ENCODE measurements around the gene ETV5.

The ETV5 gene

DNA sequence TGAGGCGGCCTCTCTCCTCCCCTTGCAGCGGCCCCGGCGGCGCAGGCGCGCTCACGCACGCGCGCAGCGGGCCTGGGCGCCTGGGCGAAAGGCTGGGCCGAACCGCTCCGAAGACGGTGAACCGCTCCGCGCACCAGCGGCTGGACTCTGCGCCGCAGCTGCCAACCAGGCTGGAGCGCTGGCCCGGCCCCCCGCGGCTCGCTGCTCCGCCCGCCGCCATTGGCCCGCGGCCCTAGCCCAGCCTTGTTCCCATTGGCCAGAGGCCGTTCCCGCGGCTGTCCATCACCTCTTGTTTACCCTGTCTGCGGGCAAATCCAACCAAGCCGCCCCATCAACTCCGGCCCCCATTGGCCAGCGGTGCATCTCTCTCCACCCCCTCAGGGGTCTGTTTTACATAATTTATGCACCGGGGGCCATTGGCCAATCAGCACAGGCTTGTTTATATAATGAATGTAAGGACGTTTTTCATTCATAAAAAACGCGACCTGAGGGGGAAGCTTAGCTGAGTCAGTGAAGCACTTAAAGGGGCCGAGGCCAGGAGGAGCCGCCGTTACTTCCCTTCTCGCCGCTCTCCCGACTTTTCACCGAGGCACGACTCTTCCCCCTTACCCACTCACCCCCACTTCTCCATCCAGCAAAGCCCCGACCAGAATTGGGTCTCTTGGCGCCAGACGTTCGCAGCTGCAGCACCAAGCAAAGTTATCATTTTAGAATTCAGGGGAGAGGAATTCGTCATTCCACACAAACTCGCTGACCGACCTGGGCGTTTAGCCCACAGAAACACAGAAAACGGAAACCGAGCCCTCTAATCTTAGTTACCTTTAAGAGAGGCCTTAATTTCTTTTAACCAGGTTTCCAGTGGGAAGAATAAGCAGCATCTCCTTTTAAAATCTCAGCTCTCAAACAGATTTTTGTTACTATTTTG lies at the start of gene ETV5:
ETV5 (minus strand) TSS at position 149 of the 925 bp plus-strand sequence. CDS start 3,221 bp downstream, outside the sequence.
- peak; percentile 88 for DNase-seq

DNA sequence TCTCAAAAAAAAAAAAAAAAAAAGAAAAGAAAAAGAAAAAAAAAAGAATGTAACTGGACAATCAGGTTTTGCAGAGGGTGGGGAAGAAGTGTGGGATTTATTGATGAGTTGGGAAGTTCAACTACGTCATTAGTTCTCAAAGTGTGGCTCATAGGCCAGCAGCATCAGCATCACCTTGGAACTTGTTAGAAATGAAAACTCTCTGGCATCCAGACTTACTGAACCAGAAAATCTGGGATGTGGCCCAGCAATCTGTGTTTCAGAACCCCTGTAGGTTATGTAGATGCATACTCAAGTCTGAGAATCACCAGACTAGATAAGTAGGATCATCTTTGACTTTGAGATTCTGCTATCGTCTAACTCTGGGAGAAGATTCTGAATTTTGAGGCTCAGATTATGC lies 45.8 kb upstream of the ETV5 start:
- no peak for DNase-seq

DNA sequence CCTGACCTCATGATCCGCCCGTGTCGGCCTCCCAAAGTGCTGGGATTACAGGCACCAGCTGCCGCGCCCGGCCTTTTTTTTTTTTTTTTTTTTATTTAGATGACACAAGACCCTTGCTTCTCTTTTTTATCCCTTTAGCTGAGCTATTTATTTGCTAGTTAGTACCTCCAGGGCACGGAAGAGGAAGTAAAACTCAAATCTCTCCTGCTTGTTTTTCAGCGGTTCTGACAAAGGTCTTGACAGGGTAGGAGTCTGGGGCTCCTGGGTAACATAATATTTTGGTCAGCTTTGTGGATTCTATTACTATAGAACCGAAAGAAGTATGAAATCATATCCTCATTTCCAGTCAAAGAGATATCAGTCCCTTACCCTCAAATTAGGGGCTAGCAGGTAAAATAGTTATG lies 44.0 kb upstream of the ETV5 start:
- DNase-seq, result no peak

DNA sequence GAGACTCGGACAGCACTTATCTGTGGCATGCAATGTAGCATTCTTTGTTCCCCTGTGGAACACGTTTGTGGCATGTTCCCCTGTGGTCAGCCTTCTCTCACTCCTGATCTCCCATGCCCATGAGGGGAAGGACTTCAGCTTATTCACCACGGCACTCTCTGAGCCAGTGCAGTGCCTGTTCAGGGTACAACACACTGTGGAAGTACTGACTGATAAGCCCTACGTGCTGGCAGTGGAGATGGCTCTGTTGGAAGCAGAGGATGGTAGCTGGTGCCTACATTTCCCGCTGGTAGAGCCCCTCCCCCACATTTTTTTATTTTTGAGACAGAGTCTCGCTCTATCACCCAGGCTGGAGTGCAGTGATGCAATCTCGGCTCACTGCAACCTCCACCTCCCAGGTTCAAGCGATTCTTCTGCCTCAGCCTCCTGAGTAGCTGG lies 43.5 kb upstream of the ETV5 start:
- DNase-seq, result no peak

DNA sequence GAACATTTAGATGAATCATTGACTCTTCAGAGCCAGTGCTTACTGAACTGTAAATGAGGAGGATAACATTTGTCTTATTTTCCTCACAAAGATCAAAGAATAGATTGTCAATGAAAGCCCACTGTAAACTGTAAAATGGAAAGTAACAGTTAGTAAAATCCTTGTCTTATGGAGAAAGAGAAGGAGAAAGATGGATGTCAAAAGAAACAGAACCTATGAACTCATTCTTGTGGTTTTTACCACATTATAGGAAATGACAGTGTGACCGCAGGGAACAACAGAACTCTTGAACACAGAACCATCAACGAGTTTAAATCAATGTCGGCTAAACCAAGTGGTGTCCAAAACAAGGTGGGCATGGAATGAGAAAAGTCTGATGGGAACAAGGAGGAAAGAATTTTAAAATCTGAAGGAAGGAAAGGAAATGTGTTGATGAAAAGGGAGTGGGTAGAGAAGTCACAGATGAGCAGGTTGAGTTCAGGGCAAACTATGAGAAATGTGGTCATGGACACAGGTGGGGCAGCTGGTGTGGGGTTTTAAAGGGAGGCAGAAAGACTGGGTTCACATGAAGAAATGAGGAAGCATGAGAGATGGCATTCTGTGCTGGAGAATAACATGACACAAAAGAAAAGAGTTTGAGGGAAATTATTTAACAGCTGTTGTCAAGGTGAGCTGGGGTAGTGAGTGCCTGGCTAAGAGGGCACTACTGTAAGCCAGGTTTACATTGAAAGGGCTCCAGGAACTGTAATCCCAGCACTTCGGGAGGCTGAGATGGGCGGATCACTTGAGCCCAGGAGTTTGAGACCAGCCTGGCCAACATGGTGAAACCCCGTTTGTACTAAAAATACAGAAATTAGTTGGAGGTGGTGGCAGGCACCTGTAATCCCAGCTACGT lies 42.4 kb upstream of the ETV5 start:
- no peak for DNase-seq

DNA sequence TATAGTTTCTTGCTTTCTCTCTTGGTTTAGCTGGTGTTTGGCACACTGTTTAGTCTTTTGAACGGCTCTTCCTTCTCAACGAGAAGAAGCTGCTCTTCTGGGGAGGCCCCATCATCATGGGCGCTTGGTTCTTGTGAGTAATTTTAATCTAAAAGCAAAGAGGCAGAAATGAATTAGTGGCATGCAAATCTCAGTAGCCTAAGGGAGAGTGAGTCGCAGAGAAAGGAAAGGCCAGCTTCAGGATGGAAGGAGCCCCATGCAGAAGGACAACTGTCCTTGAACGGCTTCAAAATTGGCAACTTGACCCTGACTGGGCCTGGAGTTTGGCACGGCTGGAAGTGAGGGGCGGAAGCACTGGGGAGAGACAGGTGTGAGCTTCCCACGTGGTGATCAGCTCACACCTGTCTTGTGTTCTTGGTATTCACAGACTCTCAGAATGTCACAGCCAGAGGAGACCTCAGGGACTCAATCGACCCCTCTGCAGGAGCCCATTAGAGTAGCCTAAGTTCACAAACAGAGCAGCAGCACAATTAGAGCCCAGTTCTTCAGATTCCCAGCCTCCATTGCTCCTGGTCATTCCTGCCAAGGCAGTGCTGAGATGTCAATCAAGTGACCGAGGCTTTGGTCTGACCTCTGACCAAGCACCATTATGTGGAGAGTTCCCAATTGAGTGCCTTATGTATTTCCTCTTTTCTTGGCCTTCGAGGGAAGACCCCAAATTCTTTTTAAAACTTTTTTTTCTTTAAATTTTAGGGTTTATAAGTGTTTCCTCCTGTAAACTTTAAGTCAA lies 41.3 kb upstream of the ETV5 start:
- DNase-seq, result no peak

DNA sequence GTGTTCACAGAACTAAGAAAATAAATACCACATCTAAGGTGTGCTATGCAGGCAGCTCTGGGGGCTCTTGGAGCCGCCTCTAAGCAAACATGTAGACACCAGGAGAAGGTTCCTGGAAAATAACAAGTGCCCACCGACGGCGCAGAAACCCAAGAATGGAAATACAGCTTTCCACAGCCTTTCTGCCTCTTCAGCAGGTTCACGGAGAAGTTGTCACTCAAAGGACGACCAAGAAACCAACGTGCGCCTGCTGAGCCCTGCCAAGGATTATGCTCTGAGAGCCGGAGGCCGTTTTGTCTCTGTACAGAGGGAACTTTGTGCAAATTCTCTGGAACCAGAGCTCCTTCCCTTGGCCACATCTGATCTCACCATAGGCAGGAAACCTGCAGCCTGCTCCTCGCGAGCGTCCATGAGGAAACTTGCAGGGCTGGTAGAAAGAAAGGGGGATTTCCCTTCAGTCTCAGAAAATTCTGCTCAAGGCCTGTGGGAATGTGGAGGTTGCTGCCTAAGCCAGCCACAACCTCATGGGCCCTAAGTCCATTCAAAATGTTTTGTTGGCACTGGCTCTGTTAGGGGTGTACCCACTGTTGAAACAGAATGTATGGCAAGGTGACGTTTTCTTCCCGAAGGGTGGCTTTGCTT lies 40.6 kb upstream of the ETV5 start:
- DNase-seq, result no peak

DNA sequence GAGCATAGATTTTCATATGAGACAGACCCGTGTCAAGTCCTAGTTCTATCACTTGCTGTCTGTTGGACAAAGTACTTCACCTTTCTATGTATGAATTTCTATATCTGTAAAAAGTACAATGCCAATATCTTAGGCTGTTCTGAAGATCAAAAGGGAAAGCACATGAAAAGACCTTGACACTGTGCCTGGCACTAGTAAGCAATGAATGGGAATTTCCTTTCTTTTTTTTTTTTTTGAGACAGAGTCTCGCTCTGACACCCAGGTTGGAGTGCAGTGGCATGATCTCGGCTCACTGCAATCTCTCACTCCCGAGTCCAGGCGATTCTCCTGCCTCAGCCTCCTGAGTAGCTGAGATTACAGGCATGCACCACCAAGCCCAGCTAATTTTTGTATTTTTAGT lies 35.4 kb upstream of the ETV5 start:
- no peak for DNase-seq

DNA sequence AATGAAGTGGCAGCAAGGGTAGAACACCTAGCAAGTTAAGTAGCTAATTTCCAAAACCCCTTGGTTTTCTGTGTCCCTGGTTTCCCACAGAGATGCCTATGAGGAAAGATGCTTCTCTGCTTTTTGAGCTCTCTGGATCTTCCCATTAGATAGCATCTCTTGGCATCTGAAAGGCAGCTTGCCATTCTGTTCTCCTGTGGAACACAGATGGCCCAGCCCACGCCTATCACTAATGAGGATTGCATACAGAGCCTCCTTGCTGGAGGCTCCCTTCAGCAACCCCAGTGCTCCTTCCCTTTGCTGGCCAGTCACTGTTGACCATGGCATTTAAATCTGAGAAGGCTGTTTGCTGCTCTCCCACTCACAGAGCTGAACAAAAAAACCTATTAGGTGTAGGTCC lies 34.4 kb upstream of the ETV5 start:
- no peak for DNase-seq

DNA sequence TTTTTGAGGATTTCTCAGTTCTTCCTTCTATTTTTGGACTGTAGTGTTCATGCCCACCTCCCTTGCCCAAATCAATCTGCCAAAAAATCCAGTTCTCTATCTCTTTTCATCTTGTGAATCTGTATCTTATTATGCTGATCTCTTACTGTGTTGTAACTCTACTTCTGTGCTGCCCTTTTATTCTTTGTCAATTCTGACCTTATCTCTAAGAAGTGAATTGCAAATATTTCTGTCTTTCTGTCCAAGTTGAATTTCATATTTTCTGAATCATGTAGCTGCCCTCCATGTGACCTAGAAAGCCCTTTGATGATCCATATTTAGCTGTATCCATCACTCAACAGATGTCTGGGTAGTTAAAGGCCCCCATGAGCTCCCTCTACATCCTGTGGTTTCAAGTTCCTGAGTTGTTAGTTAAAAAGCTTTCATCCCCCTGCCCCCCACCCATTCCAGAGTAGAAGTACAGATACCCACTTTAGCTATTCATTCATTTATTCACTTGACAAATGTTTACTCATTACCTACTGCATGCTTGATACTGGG lies 33.6 kb upstream of the ETV5 start:
- DNase-seq, result no peak

DNA sequence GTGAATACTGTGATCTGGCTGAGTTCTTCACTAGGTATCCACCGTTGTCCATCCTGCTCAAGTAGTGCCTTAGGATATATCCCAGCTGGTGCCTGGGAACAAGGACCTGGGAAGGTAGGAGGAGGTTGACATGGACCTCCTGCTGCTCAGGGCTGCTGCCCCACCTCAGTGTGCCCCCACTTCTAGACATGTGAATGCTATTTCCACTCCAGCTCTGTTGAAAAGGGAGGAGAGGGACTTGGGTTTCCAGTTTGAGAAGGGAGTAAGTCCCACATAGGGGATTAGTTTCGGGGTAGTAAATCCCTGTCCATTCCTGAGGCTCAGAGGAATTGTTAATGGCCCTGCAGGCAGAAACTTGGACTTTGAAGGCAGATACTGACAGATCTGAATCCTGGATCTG lies 32.9 kb upstream of the ETV5 start:
- no peak for DNase-seq

DNA sequence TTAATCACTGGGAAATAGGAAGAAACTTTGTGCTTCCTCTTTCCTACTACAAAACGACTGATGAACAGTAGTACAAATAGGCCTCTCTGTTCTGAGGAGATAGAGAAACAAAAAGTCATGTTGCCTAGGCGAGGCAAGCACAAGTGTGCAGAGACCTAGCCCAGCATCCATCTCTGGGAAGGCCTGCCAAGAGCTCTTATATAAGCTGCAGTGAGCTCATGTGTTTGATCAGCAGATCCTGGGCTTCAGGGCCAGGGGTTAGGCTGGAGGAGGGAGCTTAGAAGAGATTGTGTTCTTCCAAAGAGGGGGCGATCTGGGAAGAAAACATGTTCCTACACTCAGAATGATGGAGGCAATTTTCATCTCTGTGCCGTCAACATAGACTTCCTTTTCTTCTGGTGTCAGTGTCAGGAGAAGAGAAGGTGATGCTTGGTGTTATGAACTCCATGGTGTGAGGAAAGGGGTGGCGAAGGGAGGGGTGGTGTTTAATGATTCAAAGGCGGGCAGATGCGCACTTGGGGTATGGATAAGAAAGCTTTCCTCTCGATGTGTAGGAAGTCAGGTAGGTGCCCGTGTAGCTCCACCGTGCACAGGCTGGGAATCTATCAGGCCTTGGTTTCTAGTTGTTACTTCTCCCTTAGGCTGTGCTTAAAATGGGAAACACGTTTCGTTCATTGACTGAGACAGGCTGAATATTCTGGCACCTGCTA lies 29.5 kb upstream of the ETV5 start:
- no peak for DNase-seq

DNA sequence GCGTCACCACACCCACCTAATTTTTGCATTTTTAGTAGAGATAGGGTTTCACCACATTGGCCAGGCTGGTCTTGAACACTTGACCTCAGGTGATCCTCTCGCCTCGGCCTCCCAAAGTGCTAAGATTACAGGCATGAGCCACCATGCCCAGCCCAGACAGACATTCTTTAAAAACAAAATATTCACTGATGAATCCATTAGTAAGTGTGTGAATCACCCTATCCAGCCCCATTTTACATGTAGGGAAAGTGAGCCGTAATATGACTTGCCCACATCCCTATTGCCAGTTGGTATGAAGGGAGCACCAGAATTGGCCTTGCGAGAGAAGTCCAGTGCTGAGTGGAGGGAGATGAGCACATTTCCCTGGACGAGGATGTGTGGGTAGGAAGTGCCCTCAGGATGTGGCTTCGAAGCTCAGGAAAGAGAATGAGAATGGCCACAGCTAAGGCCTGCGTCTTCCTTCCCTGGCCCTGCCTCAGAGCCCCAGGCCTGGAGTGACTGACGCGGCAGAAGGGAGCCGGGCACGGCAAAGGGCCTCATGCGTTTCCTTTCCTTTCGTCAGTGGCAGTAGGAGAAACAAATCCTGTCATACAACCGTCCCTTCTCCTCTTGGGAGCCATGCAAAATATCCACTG lies 28.3 kb upstream of the ETV5 start:
- no peak for DNase-seq

DNA sequence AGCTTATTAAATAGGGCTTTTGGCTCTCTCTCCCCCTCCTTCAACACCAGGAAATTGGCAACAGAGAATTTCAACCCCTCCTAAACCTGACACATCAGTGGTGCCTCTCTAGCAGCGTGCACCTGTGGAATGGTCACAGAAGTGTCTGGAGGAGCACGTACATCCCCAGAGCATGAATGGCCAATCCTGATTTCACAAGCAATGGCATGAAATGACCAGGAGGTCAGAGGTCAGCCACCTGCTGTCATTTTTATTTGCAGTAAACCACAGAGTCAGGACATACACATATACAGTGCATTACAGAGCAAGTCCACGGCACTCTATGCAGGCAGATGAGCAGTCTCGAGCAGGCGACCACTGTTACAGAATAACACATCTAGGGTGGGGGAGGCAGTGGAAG lies 25.1 kb upstream of the ETV5 start:
- DNase-seq, result no peak

DNA sequence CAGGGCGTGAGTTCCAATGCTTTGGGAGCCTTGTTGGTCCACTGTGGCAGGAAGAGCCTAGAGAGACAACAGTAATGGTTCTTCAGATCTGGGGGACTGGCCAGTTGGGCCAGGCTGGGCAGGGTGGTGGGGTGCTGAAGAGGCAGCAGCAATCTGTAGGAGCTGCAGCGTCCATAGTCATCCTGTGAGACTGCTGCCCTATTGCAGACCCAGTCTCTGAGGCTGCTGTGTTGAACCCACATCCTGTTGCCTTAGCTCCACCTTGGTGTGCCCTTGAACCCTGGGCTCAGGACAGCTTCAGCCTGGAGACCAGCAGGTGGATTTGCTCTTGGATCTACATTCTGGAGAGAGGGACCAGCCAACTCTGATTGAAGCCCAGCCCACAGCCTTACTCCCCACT lies 23.6 kb upstream of the ETV5 start:
- DNase-seq, result no peak

DNA sequence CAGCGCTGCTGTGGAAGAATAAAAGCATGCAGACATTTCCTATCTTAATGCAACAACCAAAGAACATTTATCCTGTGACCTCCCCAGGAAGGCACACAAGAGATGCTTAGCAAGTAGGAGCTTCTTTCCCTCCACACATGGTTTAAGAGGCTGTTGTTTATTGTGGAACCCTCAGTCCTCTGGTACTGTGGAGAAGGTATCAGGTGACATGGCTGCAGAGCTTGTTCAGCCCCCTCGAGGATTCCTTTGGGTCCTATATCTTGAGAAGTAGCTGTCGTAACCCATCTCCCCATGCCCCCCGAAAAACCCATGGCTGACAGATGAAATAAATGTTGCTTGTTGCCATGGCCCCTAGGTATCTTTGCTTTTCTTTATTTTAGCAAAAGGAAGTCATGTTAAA lies 20.3 kb upstream of the ETV5 start:
- DNase-seq, result no peak

DNA sequence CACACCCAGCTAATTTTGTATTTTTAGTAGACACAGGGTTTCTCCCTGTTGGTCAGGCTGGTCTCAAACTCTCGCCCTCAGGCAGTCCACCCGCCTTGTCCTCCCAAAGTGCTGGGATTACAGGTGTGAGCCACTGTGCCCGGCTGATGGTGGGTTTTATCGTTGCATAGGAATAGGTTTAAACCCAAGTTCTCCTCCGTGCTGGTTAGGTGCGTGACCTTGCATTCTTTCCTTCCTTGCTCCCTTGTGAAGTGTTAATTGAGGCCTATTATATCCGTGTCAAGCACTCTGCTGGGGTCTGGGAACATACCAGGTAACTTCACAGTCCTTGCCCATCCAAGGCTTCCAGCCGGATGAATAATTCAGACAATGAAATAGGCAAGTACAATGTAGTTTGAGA lies 19.3 kb upstream of the ETV5 start:
- DNase-seq, result no peak

DNA sequence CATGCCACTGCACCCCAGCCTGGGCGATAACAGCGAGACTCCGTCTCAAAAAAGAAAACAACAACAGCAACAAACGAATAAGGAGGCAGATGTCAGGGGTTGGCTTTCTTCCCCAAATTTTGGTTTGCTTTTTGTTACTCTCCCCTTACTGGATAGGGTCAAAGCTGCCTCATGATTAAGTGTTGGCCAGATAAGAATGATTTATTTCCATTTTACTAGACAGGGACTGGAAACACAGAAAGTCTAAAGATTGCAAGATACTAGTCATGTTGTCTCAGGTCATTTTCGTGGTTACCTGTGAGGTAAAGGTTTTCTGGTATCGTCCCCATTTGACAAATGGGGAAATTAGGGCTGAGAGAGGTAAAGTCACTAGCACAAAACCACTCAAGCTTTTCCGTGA lies 18.6 kb upstream of the ETV5 start:
- no peak for DNase-seq

DNA sequence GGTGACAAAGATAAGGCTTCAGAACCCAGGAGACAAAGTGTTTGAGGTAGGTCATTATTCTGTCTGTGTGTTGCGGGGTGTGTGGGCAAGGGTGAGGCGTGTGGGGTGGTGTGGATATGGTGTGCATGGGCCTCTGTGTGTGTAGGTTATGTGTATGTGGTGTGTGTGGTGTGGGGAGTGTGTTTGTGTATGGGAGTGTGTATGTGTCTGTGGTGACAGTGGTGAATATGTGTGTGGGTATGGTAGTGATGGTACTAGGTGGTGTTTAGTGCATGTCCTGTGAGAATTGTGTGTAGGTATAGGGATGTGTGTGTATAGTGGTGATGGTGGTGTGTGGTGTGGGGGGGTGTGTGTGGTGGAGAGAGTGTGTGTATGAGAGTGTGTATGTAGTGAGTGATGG lies 16.2 kb upstream of the ETV5 start:
- DNase-seq, result no peak

DNA sequence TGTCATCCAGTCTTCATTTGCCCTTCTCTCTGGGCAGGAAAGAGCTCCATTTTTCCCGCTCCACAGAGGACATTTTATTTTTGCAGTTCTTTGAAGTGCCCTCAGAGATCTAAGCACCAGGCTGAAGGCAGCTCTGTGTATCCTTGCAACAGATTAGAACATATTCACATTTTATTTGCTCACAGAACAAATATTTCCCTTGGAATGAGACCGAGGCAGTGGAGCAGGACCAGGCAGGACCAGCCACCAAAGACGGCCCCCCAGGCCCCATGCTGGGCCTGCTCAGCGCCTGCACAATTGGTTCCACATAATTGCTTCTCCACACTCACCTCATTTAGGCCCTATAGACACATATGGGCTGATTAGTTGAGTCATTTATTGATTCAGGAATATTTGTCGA lies 15.7 kb upstream of the ETV5 start:
- DNase-seq, result no peak

DNA sequence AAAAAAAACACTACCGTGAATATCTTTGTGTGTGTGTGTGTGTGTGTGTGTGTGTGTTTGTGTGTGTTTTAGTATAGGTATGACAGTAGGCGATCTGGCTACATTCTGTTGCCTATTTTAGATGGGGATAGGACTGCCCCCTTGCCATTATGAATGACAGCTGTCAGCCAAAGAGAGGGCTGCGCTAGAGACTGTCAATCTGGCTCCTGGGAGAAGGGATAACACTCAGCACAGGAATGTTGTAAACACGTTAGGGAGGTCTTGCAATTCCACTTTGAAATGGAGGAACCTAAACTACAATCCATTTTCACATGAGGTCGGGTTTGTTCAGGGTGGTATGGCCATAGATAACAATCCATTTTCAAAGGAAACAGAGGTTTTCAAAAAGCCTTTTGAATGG lies 14.1 kb upstream of the ETV5 start:
- DNase-seq, result no peak

Data from NCI-H2171 (cell line).